Neural progenitor cell (in vitro differentiated cells): ENCODE measurements around the gene CHST12.
"Not testable (repeated sequence)": the region's sequence is repeated elsewhere in the genome, so short reads cannot be mapped to it uniquely, and the experiment has no call there.

Experiments
- CTCF ChIP-seq: fragments of 200-600 bp; sonication (generic); IDR thresholded peaks from 2 replicates; pipeline ENCODE4 v1.5.1; 2017; ENCODE audit warnings: antibody characterized with exemption, mild to moderate bottlenecking
- EZH2 ChIP-seq: fragments of 200-600 bp; sonication (generic); IDR thresholded peaks from 2 replicates; pipeline ENCODE4 v1.6.1; 2017; ENCODE audit warnings: antibody characterized with exemption, mild to moderate bottlenecking, moderate library complexity

GRCh38 chr7:2378125-2378524, 25.3 kb upstream of the CHST12 start:
- TF ChIP-seq EZH2, CTCF: not testable (repeated sequence)
